Stimulated activated memory B cell treated with anti-CD40 and anti-IgM and Interleukin-4, amounts not matched to agents 10 μg/mL and 1 μg/mL and 100 μg/mL, for 72 hours (primary cell): ENCODE data around the gene ZNF397.

ENCODE experiments used
- ATAC-seq: fragments of 150-1000 bp; cut with Tn5 transposase; 2 replicates; pipeline ENCODE4 v1.10.0; 2021
- H3K27ac Mint-ChIP-seq: one replicate; pipeline ENCODE4 v1.8.0; 2022; ENCODE audit warnings: mild to moderate bottlenecking, mixed read lengths
- H3K27me3 Mint-ChIP-seq: one replicate; pipeline ENCODE4 v1.8.0; 2022; ENCODE audit warnings: mixed read lengths
- H3K36me3 Mint-ChIP-seq: one replicate; pipeline ENCODE4 v1.8.0; 2022; ENCODE audit warnings: mixed read lengths
- H3K4me1 Mint-ChIP-seq: one replicate; pipeline ENCODE4 v1.8.0; 2022; ENCODE audit warnings: mixed read lengths
- H3K4me3 Mint-ChIP-seq: one replicate; pipeline ENCODE4 v1.8.0; 2022; ENCODE audit warnings: mild to moderate bottlenecking, moderate library complexity, mixed read lengths
- H3K9me3 Mint-ChIP-seq: one replicate; pipeline ENCODE4 v1.8.0; 2022; ENCODE audit warnings: mixed read lengths

Gene ZNF397

DNA sequence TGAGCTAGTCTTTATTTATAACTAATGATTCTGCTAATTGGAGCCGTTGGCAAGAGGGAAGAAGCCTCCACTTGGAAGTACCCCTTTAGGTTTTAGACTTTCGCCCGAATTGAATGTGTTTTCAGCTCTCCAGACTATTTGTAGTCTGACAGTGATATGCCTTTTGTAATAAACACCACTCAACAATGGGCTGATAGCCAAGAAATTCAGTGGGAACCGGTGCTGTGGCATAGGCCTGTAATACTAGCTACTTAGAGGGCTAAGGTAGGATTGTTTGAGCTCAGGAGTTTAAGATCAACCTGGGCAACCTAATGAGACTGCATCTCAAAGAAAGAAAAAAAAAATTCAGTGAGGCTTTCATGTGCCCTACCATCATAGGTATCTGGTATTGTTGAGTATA is 62.8 kb downstream of the ZNF397 start:
- H3K36me3 Mint-ChIP-seq: peaks cover 93% of the 10 kb centered on the region
- peaks cover 30% of the 10 kb centered on the region for H3K9me3 Mint-ChIP-seq
- H3K27me3 Mint-ChIP-seq: no peaks in the 10 kb centered on the region
- H3K27ac Mint-ChIP-seq: no peak overlapping the region
- no peak for ATAC-seq
- H3K4me3 Mint-ChIP-seq: no peak overlapping the region
- no peaks in the 10 kb centered on the region for H3K4me1 Mint-ChIP-seq

GRCh38 chr18:35306588-35307250 is 65.9 kb downstream of the ZNF397 start:
- ATAC-seq: no peak
- Mint-ChIP-seq H3K36me3 (peaks cover 83% of the 10 kb centered on the region), H3K4me3 (no peak overlapping the region), H3K4me1 (no peaks in the 10 kb centered on the region), H3K9me3 (peaks cover 35% of the 10 kb centered on the region), H3K27ac (no peak overlapping the region), H3K27me3 (no peaks in the 10 kb centered on the region)
